Measurements from ENCODE around the gene SAMD11. TPM values are rescaled to one million over a fixed set of nuclear protein-coding genes. Genes with fewer than 3 reads are reported as not detected.
"Not testable (repeated sequence)": the region's sequence is repeated elsewhere in the genome, so short reads cannot be mapped to it uniquely, and the experiment has no call there.

SAMD11 gene
- total RNA-seq, 2 experiments from 2014 or later, result not detected

- no peak for DNase-seq
- Mint-ChIP-seq H3K27me3 (peaks cover 15% of the 10 kb centered on the region), H3K36me3 (ENCODE audit: low read depth) (no peaks in the 10 kb centered on the region), H3K9me3 (no peaks in the 10 kb centered on the region), H3K27ac (no peak overlapping the region), H3K4me1 (peaks cover 8% of the 10 kb centered on the region), H3K4me3 (no peak overlapping the region)
- POLR2A ChIA-PET, result interaction anchor here (1.6 kb wide), 1 partner anchor 14 kb away, joined by 6 read pairs; no protein-coding TSS in a partner anchor
- CTCF ChIA-PET, result interaction anchor here (0.8 to 1.4 kb wide), 3 partner anchors 74 to 84 kb away, joined by 3 to 4 read pairs (median 3); no protein-coding TSS in a partner anchor
Measured at GRCh38 chr1:980602-981395, 57.1 kb downstream of the SAMD11 start.

GRCh38 chr1:981491-981954 lies 57.8 kb downstream of the SAMD11 start:
- POLR2A ChIA-PET, result interaction anchor here (1.6 kb wide), 1 partner anchor 15 kb away, joined by 6 read pairs; no protein-coding TSS in a partner anchor
- CTCF ChIA-PET, result interaction anchor here (0.8 to 2.2 kb wide), 5 partner anchors 13 to 83 kb away, joined by 3 to 6 read pairs (median 4); partner anchors contain the start of gene PLEKHN1
- Mint-ChIP-seq H3K9me3 (no peaks in the 10 kb centered on the region), H3K4me1 (peaks cover 4% of the 10 kb centered on the region), H3K27ac (no peak overlapping the region), H3K36me3 (ENCODE audit: low read depth) (no peaks in the 10 kb centered on the region), H3K4me3 (no peak overlapping the region), H3K27me3 (peaks cover 18% of the 10 kb centered on the region)
- DNase-seq, result no peak

- Mint-ChIP-seq H3K27ac (no peak within 1 kb of the TSS), H3K9me3 (no peaks in the 10 kb centered on the region), H3K27me3 (peaks cover 19% of the 10 kb centered on the region), H3K36me3 (ENCODE audit: low read depth) (no peaks in the 10 kb centered on the region), H3K4me1 (peaks cover 4% of the 10 kb centered on the region), H3K4me3 (no peak within 1 kb of the TSS)
- CTCF ChIA-PET, result interaction anchor here (1.4 to 2.2 kb wide), 5 partner anchors 13 to 82 kb away, joined by 3 to 18 read pairs (median 5); partner anchors contain the start of gene PLEKHN1
- POLR2A ChIA-PET, result no interaction called here
- DNase-seq, result no peak
Measured at GRCh38 chr1:981955-982558, 58.3 kb downstream of the SAMD11 start, which contains the start of gene PERM1. PERM1 (minus strand) TSS chr1:982093; CDS start chr1:981029, 1,064 bp downstream.

GRCh38 chr1:982765-983436 lies 59.2 kb downstream of the SAMD11 start:
- DNase-seq, result no peak
- Mint-ChIP-seq H3K4me1 (peaks cover 4% of the 10 kb centered on the region), H3K27ac (no peak overlapping the region), H3K36me3 (ENCODE audit: low read depth) (no peaks in the 10 kb centered on the region), H3K9me3 (no peaks in the 10 kb centered on the region), H3K27me3 (peaks cover 19% of the 10 kb centered on the region), H3K4me3 (no peak overlapping the region)
- CTCF ChIA-PET, result interaction anchor here (1.0 to 2.2 kb wide), 7 partner anchors 12 to 139 kb away, joined by 3 to 18 read pairs (median 4); partner anchors contain the start of gene PLEKHN1
- POLR2A ChIA-PET, result interaction anchor here (0.9 kb wide), 1 partner anchor 36 kb away, joined by 3 read pairs; no protein-coding TSS in a partner anchor

GRCh38 chr1:983798-984475 lies 60.2 kb downstream of the SAMD11 start:
- no peaks in the 10 kb centered on the region for H3K4me1 Mint-ChIP-seq
- H3K36me3 Mint-ChIP-seq (ENCODE audit: low read depth), result peaks cover 4% of the 10 kb centered on the region
- ChIA-PET POLR2A (no interaction called here), CTCF (interaction anchor here (0.8 to 2.7 kb wide), 18 partner anchors 9 to 308 kb away, joined by 3 to 19 read pairs (median 5); partner anchors contain the start of genes ISG15, NOC2L and PLEKHN1)
- peaks cover 28% of the 10 kb centered on the region for H3K27me3 Mint-ChIP-seq
- DNase-seq, result peak; percentile 67
- H3K27ac Mint-ChIP-seq, result no peak overlapping the region
- no peak overlapping the region for H3K4me3 Mint-ChIP-seq
- H3K9me3 Mint-ChIP-seq, result peaks cover 2% of the 10 kb centered on the region

GRCh38 chr1:984476-984814 lies 60.7 kb downstream of the SAMD11 start:
- ChIA-PET POLR2A (no interaction called here), CTCF (interaction anchor here (0.8 to 2.7 kb wide), 12 partner anchors 9 to 307 kb away, joined by 3 to 19 read pairs (median 7); partner anchors contain the start of genes ISG15 and NOC2L)
- Mint-ChIP-seq H3K36me3 (ENCODE audit: low read depth) (peaks cover 4% of the 10 kb centered on the region), H3K27me3 (peaks cover 34% of the 10 kb centered on the region), H3K9me3 (peaks cover 2% of the 10 kb centered on the region), H3K27ac (no peak overlapping the region), H3K4me3 (no peak overlapping the region), H3K4me1 (no peaks in the 10 kb centered on the region)
- DNase-seq, result no peak

- peaks cover 38% of the 10 kb centered on the region for H3K27me3 Mint-ChIP-seq
Measured at GRCh38 chr1:985126-985525, 61.4 kb downstream of the SAMD11 start.

GRCh38 chr1:988061-988460 lies 64.3 kb downstream of the SAMD11 start:
- H3K9me3 Mint-ChIP-seq; CTCF ChIA-PET; POLR2A ChIA-PET; DNase-seq; H3K27ac Mint-ChIP-seq; H3K4me3 Mint-ChIP-seq; H3K36me3 Mint-ChIP-seq (ENCODE audit: low read depth): not testable (repeated sequence)
- Mint-ChIP-seq H3K27me3 (peaks cover 41% of the 10 kb centered on the region), H3K4me1 (peaks cover 14% of the 10 kb centered on the region)

More at GRCh38 chr1:985126-985525, 61.4 kb downstream of the SAMD11 start:
- H3K36me3 Mint-ChIP-seq (ENCODE audit: low read depth), result peaks cover 4% of the 10 kb centered on the region
- H3K27ac Mint-ChIP-seq, result no peak overlapping the region
- POLR2A ChIA-PET, result no interaction called here
- no peak overlapping the region for H3K4me3 Mint-ChIP-seq
- CTCF ChIA-PET, result interaction anchor here (0.8 to 2.7 kb wide), 11 partner anchors 8 to 307 kb away, joined by 3 to 19 read pairs (median 7); partner anchors contain the start of genes ISG15 and NOC2L
- H3K9me3 Mint-ChIP-seq, result peaks cover 2% of the 10 kb centered on the region
- no peak for DNase-seq
- no peaks in the 10 kb centered on the region for H3K4me1 Mint-ChIP-seq

- not testable (repeated sequence) for H3K27ac Mint-ChIP-seq; H3K36me3 Mint-ChIP-seq (ENCODE audit: low read depth); H3K9me3 Mint-ChIP-seq; H3K4me3 Mint-ChIP-seq; DNase-seq
- Mint-ChIP-seq H3K4me1 (peaks cover 16% of the 10 kb centered on the region), H3K27me3 (peaks cover 42% of the 10 kb centered on the region)
- POLR2A ChIA-PET, result interaction anchor here (1.3 kb wide), 1 partner anchor 22 kb away, joined by 4 read pairs; the partner anchor contains the start of gene ISG15
- CTCF ChIA-PET, result interaction anchor here (0.8 kb wide), 1 partner anchor 15 kb away, joined by 3 read pairs; no protein-coding TSS in a partner anchor
Measured at GRCh38 chr1:991275-991674, 67.6 kb downstream of the SAMD11 start.

- ChIA-PET POLR2A (interaction anchor here (1.3 kb wide), 1 partner anchor 21 kb away, joined by 4 read pairs; the partner anchor contains the start of gene ISG15), CTCF (interaction anchor here (0.8 to 1.1 kb wide), 2 partner anchors 10 to 16 kb away, joined by 3 read pairs; no protein-coding TSS in a partner anchor)
- Mint-ChIP-seq H3K27me3 (peaks cover 40% of the 10 kb centered on the region), H3K36me3 (ENCODE audit: low read depth) (peaks cover 8% of the 10 kb centered on the region), H3K9me3 (peaks cover 9% of the 10 kb centered on the region), H3K4me1 (peaks cover 16% of the 10 kb centered on the region), H3K27ac (no peak overlapping the region), H3K4me3 (no peak overlapping the region)
- DNase-seq, result no peak
Measured at GRCh38 chr1:991895-992294, 68.2 kb downstream of the SAMD11 start.

GRCh38 chr1:992362-992761 lies 68.6 kb downstream of the SAMD11 start:
- Mint-ChIP-seq H3K4me3 (no peak overlapping the region), H3K9me3 (peaks cover 9% of the 10 kb centered on the region), H3K36me3 (ENCODE audit: low read depth) (peaks cover 8% of the 10 kb centered on the region), H3K27me3 (peaks cover 44% of the 10 kb centered on the region), H3K4me1 (peaks cover 16% of the 10 kb centered on the region), H3K27ac (no peak overlapping the region)
- ChIA-PET POLR2A (interaction anchor here (1.3 kb wide), 1 partner anchor 21 kb away, joined by 4 read pairs; the partner anchor contains the start of gene ISG15), CTCF (interaction anchor here (1.0 to 1.2 kb wide), 3 partner anchors 10 to 88 kb away, joined by 3 read pairs; no protein-coding TSS in a partner anchor)
- DNase-seq, result no peak

Measured in activated CD4-positive, alpha-beta memory T cell treated with anti-CD3 and anti-CD28 coated beads, Interleukin-2, amount 10 ng/mL, durations not matched to agents 7 days and 5 days (primary cell).